OCI-LY3 (cell line): Measurements from ENCODE around the gene ADARB2.

Experiments
- H2AFZ ChIP-seq: fragments of 200-600, 300-600 bp; shearing (Covaris generic); 2 replicates; pipeline ENCODE4 v1.6.0; 2014; ENCODE audit warnings: antibody characterized with exemption, low read depth, low read length
- H3K27ac ChIP-seq: fragments of 200-600, 300-600 bp; sonication (generic); 2 replicates; pipeline ENCODE4 v1.5.1; 2014; ENCODE audit warnings: mild to moderate bottlenecking, low read length, moderate library complexity, mixed read lengths
- H3K27me3 ChIP-seq: fragments of 200-600, 300-600 bp; sonication (generic); 2 replicates; pipeline ENCODE4 v1.6.1; 2014; ENCODE audit warnings: low read depth, low read length, mixed read lengths
- H3K36me3 ChIP-seq: fragments of 200-600, 300-600 bp; sonication (generic); replicated peaks from 2 replicates; pipeline ENCODE3; 2014; ENCODE audit warnings: low read depth, low read length, mixed read lengths
- H3K4me1 ChIP-seq: fragments of 300-600, 200-600 bp; sonication (generic); 2 replicates; pipeline ENCODE4 v1.6.1; 2014; ENCODE audit warnings: low read length, mixed read lengths
- H3K4me2 ChIP-seq: fragments of 200-600, 300-600 bp; sonication (generic); 2 replicates; pipeline ENCODE4 v1.6.1; 2014; ENCODE audit warnings: low read length, mixed read lengths
- H3K4me3 ChIP-seq: fragments of 300-600, 200-600 bp; sonication (generic); 2 replicates; pipeline ENCODE4 v1.5.1; 2014; ENCODE audit warnings: antibody characterized with exemption, mild to moderate bottlenecking, low read length, moderate library complexity
- H3K79me2 ChIP-seq: fragments of 300-600, 200-600 bp; shearing (Covaris generic); 2 replicates; pipeline ENCODE4 v1.6.1; 2014; ENCODE audit warnings: mild to moderate bottlenecking, low read length, mixed read lengths
- H3K9ac ChIP-seq: fragments of 300-600, 200-600 bp; shearing (Covaris generic); 2 replicates; pipeline ENCODE4 v1.6.0; 2014; ENCODE audit warnings: mild to moderate bottlenecking, low read length, moderate library complexity
- H3K9me3 ChIP-seq: fragments of 200-600, 300-600 bp; shearing (Covaris generic); 2 replicates; pipeline ENCODE4 v1.6.1; 2014; ENCODE audit warnings: low read length, mixed read lengths; ENCODE audit not compliant: insufficient read depth
- H4K20me1 ChIP-seq: fragments of 200-600, 300-600 bp; sonication (generic); 2 replicates; pipeline ENCODE4 v1.6.1; 2016; ENCODE audit warnings: low read length, mixed read lengths; ENCODE audit not compliant: insufficient read depth
- CTCF ChIP-seq: fragments of 200-600, 300-600 bp; sonication (generic); IDR thresholded peaks from 2 replicates; pipeline ENCODE4 v1.5.1; 2014; ENCODE audit warnings: antibody characterized with exemption, low read length, low read depth
- EZH2phosphoT487 ChIP-seq: fragments of 200-600 bp; shearing (Covaris generic); IDR thresholded peaks from 2 replicates; pipeline ENCODE4 v1.6.1; 2018; ENCODE audit warnings: antibody characterized with exemption, mixed run types, low read depth

Gene ADARB2

GRCh38 chr10:1364151-1364910, 373.0 kb downstream of the ADARB2 start:
- Histone ChIP-seq H4K20me1 (no peaks in the 10 kb centered on the region), H3K4me1 (peaks cover 4% of the 10 kb centered on the region; the same call in 1 of the 2 replicates), H3K79me2 (no peaks in the 10 kb centered on the region), H2AFZ (no peak overlapping the region), H3K4me2 (no peak overlapping the region), H3K27me3 (no peaks in the 10 kb centered on the region), H3K9me3 (no peaks in the 10 kb centered on the region), H3K4me3 (no peak overlapping the region), H3K36me3 (no peaks in the 10 kb centered on the region), H3K27ac (no peak overlapping the region), H3K9ac (no peak overlapping the region)
- TF ChIP-seq CTCF (no peak), EZH2phosphoT487 (no peak)

- H3K27ac ChIP-seq, result no peak overlapping the region
- H4K20me1 ChIP-seq, result no peaks in the 10 kb centered on the region
- no peaks in the 10 kb centered on the region for H3K79me2 ChIP-seq
- H3K4me2 ChIP-seq, result no peak overlapping the region
- H3K27me3 ChIP-seq, result no peaks in the 10 kb centered on the region
- H2AFZ ChIP-seq, result no peak overlapping the region
- H3K4me1 ChIP-seq, result peaks cover 7% of the 10 kb centered on the region; the same call in 1 of the 2 replicates
- no peaks in the 10 kb centered on the region for H3K9me3 ChIP-seq
- no peak overlapping the region for H3K4me3 ChIP-seq
- H3K9ac ChIP-seq, result no peak overlapping the region
- H3K36me3 ChIP-seq, result no peaks in the 10 kb centered on the region
- TF ChIP-seq CTCF (no peak), EZH2phosphoT487 (no peak)
These were observed 373.7 kb downstream of the ADARB2 start for GRCh38 chr10:1363446-1364121.

- Histone ChIP-seq H3K36me3 (no peaks in the 10 kb centered on the region), H3K9me3 (no peaks in the 10 kb centered on the region), H3K27me3 (no peaks in the 10 kb centered on the region), H3K4me3 (no peak overlapping the region), H3K9ac (no peak overlapping the region), H3K79me2 (no peaks in the 10 kb centered on the region), H2AFZ (no peak overlapping the region), H3K4me2 (no peak overlapping the region), H4K20me1 (no peaks in the 10 kb centered on the region), H3K27ac (no peak overlapping the region), H3K4me1 (peaks cover 7% of the 10 kb centered on the region; the same call in 1 of the 2 replicates)
- TF ChIP-seq EZH2phosphoT487, result no peak
- TF ChIP-seq CTCF, result no peak
These were observed 374.5 kb downstream of the ADARB2 start for GRCh38 chr10:1362589-1363445.
